GM03348 (cell line): ENCODE measurements around the gene ITGB1BP2.
"Not testable (repeated sequence)": the region's sequence is repeated elsewhere in the genome, so short reads cannot be mapped to it uniquely, and the experiment has no call there.

Experiments
- DNase-seq: peaks from one replicate; pipeline ENCODE4 v3.0.0; 2012; ENCODE audit warnings: low spot score

The ITGB1BP2 gene

DNA sequence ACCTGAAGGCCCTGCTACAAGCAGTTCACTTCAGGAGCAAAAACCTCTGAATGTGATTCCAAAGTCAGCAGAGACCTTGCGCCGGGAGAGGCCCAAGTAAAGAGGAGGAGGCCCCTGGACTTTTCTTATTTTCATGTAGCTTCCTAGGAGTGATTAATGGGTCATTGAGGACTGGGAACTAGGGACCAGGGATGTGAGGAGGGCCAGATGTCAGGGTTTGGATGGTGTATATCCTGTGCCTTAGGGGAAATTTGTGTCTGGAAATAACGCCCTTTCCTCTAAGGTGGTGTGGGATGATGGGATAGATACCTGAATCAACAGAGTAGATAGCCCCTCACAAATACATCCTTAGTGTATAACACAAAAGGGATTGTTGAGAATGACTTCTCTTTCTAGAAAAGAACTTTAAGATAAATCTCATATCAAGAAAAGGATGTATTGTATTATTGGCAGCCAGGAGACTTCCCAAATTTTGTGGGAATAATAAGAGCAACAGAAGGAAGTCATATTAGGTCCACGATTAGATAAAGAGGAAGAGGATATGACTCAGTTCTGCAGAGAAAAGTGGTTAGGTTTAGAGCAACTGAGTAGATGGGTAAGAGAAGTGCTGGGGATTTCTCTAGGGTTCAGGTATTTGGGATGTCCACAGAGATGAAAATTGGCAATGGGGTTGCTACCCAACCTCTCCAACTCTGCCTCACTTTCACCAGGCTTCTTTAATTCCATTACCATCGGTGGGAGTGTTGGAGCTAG lies 1.1 kb downstream of the ITGB1BP2 start:
- DNase-seq: no peak

DNA sequence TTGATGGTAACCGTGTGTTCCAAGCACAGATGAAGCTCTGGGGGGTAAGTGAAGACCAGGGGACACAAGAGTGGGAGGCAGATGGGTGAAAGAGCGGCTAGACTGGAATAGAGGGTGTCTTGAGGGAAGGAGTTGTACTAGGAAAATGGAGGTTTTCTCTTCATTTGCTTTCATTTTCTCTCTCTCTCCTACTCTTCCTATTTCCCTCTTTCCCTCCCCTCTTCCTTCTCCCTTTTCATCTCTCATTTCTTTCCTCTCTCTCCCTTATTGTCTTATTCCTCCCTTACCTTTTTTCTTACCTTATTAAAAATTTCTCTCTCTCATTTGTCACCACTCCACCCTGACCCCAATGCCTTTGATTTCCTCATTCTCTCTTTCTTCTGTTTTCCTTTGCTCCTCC lies 3.0 kb downstream of the ITGB1BP2 start:
- no peak for DNase-seq

DNA sequence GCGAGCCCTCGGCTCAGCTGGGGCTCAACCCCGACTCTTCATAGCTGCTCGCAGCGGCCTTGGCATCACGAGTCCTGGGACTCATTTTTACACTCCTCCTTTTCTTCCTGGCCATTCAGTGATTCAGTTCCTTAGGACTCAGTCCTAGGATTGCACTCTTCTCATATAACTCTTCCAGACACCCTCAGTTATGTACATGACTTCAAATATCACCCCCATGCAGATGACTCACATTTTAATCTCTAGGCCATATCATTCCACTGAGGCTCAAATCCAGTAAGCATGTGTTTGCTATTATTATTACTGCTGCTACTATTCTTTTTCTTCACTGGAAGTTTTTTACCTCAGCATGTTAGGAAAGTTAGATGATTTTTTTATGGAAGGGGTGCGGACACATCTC lies 14.4 kb downstream of the ITGB1BP2 start:
- DNase-seq: peak; percentile 54

DNA sequence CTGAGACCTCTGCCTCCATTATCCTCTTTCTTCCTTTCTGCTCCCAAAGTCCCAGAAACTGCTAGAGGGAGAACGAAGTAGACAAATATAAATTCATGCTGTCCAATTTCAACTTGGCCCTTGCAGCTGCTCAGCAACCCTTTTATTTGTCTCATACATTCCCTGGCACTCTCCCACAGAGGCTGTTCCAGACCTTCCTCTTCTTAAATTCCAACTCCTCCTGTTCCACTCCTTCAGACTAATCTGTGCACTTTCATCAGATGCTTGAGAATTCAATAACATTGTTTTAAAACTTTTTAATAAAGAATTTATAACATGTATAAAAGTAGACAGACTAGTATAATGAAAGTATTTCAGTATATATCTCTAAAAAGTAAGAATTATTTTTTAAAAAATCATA lies 15.4 kb downstream of the ITGB1BP2 start:
- peak; percentile 10 for DNase-seq

DNA sequence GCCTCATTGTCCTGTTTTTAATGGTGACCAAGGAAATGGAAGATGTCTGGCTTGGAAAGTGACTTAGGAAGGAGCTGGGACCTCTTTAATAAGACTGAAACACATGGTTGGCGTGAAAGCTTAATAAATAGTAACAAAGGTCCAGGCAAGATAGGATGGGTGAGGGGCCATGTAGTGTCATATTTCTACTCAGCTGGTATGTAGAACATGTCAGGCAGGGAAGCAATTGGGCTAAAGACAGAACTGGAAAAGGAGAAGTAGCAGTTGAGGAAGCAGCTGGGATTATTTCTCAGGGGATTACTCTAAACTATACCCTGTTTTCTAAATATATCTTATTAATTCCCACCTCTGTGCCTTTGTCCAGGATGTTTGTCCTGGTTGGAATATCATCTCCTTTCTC lies 18.6 kb downstream of the ITGB1BP2 start:
- DNase-seq: no peak

DNA sequence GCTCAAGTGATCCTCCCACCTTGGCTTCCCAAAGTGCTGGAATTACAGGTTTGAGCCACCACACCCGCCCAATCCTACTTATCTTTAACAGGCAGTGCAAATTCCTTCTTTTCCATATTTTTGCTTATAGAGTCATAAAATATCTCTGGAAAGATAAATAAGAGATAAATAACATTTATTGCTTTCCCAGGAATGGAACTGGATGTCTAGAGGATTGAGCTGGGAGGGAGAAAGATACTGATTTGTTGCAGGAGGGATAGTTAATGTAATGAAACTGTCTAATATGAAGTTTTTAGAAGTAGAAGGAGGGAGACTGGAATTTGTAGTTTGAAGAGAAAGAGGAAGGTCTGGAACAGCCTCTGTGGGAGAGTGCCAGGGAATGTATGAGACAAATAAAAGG lies 20.2 kb downstream of the ITGB1BP2 start:
- DNase-seq: no peak

DNA sequence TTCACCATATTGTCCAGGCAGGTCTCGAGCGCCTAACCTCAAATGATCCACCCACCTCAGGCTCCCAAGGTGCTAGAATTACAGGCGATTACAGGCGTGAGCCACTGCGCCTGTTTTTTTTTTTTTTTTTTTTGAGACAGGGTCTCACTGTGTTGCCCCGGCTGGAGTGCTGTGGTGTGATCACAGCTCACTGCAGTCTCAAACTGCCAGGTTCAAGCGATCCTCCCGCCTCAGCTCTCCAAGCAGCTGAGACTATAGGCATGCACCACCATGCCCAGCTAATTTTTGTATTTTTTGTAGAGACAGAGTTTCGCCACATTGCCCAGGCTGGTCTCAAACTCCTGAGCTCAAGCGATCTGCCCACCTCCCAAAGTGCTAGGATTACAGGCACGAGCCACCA lies 22.9 kb downstream of the ITGB1BP2 start:
- not testable (repeated sequence) for DNase-seq

DNA sequence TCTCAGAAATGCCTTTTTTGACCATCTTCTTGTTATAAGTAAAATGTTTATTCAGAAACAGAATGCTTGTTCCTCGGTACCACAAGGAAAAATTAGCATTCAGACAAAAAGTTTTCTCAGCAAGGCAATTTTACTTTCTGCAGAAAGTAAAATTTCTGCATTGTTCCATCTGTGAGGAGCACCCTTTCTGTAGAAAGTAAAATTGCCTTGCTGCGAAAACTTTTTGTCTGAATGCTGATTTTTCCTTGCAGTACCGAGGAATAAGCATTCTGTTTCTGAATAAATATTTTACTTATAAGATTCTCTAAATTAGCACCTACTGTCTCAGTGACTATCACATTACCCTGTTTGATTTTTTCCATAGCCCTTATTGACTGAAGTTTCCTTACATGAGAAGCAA lies 24.8 kb downstream of the ITGB1BP2 start:
- DNase-seq: no peak

DNA sequence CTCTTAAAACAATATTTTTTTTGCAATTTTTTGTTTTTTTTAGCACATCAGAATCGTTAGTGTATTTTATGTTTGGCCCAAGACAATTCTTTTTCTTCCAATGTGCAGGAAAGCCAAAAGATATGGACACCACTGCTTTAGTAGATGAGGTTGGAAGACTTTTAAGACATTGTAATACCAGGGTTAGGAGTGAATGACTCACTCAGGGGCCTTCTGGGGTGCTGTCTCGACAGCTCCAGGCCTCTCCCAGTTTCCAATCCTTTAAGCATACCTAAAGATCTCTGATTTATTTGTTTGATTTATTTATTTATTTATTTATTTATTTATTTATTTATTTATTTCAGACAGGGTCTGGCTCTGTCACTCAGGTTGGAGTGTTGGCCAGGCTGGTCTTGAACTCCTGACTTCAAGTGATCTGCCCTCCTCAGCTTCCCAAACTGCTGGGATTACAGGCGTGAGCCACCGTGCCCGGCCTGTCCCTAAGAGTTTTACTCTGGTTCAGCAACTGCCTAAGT lies 47.7 kb downstream of the ITGB1BP2 start:
- DNase-seq: not testable (repeated sequence)

DNA sequence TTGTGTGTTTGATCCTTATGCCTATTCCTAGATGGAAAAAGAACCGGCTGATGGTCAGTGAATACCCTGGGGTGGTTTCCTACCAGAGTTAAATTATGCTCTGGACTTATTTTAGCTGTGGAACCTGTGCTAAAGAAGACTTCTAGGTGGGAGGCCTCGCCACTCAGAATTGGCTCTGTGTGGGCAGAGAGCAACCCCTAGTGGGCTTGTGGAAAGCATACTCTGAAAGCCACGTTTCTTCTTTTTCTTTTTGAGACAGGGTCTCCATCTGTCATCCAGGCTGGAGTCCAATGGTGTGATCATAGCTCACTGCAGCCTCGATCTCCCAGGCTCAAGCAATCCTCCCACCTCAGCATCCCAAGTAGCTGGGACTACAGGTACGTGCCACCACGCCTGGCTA lies 48.3 kb downstream of the ITGB1BP2 start:
- DNase-seq: not testable (repeated sequence)

DNA sequence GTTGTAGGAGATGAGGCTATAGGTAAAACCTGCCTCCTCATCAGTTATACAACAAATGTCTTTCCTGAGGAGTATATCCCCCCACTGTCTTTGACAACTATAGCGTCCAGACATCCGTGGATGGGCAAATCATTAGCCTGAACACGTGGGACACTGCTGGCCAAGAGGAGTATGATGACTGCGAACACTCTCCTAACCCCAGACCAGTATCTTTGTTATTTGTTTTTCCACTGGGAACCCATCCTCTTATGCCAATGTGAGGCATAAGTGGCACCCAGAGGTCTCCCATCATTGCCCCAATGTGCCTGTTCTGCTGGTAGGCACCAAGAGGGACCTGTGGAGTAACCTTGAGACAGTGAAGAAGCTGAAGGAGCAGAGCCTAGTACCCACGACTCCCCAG lies 50.9 kb downstream of the ITGB1BP2 start:
- not testable (repeated sequence) for DNase-seq
